SKM-1 treated with dmso at 0.1 percent for 144 hours (cell line): ENCODE data around the gene ZBTB5.
"Not testable (repeated sequence)": the region's sequence is repeated elsewhere in the genome, so short reads cannot be mapped to it uniquely, and the experiment has no call there.

Source experiments
- DNase-seq: peaks from one replicate; lab custom pipeline; 2025; ENCODE audit not compliant: unreplicated experiment; lab: John Stamatoyannopoulos, UW

The ZBTB5 gene

GRCh38 chr9:37486616-37487548 lies 21.6 kb upstream of the ZBTB5 start:
- DNase-seq, result no peak

DNA sequence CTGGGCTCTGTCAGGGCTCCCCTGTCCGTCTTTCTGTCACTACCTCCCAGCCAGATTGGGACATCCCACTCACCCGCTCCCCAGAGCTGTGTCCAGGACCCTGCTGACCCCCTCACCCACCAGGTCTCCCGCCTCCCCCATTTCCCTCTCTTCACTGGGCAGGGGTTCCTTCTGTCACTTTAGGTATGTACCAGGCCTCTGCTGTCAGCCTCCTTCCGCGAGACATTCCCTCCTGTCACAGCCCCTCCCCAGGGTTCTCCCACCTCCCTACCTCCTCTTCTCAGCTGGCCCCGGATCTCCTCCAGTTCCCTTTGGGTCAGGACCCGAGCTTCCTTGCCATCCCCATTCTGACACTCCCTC lies 21.0 kb upstream of the ZBTB5 start:
- DNase-seq, result no peak

GRCh38 chr9:37485389-37486255 lies 20.4 kb upstream of the ZBTB5 start, which contains the start of gene POLR1E:
POLR1E (plus strand) TSS chr9:37485948; CDS start chr9:37486048, 100 bp downstream.
- DNase-seq, result peak; percentile 92

GRCh38 chr9:37480759-37481158 lies 15.5 kb upstream of the ZBTB5 start:
- DNase-seq, result no peak

- DNase-seq, result not testable (repeated sequence)
These were observed 12.9 kb upstream of the ZBTB5 start for GRCh38 chr9:37477987-37478619.

DNA sequence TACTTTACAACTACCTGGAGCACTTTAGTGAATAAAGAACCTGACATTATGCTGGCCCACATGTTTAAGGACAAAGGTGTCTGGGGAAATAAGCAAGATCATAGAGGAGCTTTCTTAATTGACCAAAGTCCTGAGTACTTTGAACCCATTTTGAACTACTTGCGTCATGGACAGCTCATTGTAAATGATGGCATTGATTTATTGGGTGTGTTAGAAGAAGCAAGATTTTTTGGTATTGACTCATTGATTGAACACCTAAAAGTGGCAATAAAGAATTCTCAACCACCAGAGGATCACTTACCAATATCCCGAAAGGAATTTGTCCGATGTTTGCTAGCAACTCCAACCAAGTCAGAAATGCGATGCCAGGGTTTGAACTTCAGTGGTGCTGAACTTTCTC lies 12.2 kb upstream of the ZBTB5 start:
- not testable (repeated sequence) for DNase-seq

GRCh38 chr9:37476930-37477329 lies 11.7 kb upstream of the ZBTB5 start:
- DNase-seq, result no peak

GRCh38 chr9:37474438-37474837 lies 9.2 kb upstream of the ZBTB5 start:
- no peak for DNase-seq

GRCh38 chr9:37473982-37474381 lies 8.7 kb upstream of the ZBTB5 start:
- not testable (repeated sequence) for DNase-seq

- no peak for DNase-seq
These were observed 6.9 kb upstream of the ZBTB5 start for GRCh38 chr9:37471942-37472684.

DNA sequence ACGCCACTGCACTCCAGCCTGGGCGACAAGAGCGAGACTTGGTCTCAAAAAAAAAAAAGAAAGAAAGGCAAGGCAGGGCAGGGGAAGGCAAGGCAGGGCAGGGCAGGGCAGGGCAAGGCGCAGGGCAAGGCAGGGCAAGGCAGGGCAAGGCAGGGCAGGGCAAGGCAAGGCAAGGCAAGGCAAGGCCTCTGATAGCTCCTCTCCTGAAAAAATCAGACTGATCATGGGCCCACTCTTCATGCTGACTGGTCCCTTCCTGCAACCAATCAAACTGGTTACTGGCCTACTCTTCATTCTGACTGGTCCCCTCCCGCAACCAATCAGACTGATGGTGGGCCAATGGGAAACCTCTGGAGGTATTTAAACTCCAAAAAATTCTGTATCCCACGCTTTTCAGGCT lies 3.4 kb upstream of the ZBTB5 start:
- no peak for DNase-seq

- not testable (repeated sequence) for DNase-seq
These were observed 2.3 kb upstream of the ZBTB5 start for GRCh38 chr9:37467530-37467929.

DNA sequence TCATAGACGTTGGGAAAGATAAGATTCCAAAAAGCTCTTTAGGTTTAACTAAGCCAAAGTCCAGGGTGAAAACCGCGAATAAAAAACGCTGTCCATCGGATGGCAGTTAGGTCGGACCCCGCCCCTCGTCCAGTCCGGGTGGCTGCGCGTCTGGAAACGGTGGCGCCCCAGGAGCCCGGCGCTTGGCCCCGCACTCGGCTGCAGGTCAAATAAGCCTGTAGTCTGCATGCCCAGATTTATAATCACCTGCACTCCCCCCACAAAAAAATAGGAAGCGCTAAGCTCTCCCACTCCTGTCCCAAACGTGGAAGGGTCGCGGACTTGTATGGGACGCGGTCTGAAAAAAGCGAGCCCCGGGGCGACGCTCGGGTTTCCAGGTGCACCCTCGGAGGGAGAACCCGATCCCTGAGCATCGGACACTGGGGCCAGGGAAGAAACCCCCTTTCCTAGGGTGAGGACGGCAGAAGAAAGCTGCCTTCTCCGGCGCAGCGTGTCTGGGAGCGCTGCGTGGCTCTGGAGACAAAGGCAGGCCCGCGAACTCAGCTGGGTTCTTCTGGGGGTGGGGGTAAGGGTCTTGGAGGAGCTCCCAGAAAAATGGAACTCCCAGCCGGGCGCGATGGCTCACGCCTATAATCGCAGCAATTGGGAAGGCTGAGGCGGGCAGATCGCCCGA lies 923 bp upstream of the ZBTB5 start:
- DNase-seq, result peak; percentile 37

GRCh38 chr9:37464426-37465248 lies 613 bp downstream of the ZBTB5 start:
- peak; percentile 55 for DNase-seq

GRCh38 chr9:37464006-37464405 lies 1.2 kb downstream of the ZBTB5 start:
- no peak for DNase-seq

DNA sequence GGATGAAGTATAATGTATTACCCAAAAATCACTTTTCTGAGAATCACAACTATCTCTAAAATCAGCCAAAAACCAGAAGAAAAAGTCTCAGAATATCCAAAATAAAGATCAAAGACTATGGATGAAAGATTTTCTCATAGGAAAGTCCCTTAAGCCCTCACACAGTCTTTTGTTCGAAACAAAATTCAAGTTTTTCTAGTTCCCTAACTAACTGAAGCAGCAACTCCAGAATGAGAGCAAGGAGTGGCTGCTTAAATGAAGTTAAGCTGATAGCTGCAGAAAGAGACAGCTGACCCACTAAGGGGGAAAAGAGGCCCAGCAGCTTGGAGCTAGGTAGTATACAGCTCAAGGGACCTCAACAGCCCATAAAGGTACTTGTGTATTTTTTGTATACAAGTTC lies 8.4 kb downstream of the ZBTB5 start:
- DNase-seq, result no peak

DNA sequence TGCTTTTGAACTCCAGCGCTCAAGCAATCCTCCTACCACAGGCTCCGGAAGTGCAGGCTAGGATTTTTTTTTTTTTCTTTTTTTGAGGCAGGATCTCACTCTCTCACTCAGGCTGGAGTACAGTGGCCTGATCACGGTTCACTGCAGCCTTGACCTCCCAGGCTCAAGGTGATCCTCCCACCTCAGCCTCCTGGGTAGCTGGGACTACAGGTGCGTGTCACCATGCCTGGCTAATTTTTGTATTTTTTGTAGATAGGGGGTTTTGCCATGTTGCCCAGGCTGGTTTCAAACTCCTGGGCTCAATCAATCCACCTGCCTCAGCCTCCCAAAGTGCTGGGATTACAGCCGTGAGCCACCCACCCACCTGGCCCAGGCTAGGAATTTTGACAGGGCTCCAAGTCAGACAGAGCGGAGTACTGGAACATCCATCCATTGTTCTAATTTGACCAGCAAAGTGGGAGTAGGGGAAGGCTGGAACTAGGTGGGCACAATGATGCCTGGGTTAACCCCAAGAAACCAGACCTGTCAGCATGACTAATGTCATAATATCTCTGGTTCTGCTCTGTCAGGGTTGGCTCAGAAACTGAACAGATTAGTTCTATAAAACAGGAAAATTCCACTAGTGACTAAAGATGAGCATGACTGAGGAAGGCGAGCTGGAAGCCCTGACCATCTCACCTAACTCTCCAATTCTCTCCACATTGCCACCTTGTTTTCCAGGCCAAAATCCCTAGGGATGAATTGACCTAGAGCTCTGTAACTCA lies 9.2 kb downstream of the ZBTB5 start:
- no peak for DNase-seq

GRCh38 chr9:37454238-37454637 lies 11.0 kb downstream of the ZBTB5 start:
- no peak for DNase-seq

DNA sequence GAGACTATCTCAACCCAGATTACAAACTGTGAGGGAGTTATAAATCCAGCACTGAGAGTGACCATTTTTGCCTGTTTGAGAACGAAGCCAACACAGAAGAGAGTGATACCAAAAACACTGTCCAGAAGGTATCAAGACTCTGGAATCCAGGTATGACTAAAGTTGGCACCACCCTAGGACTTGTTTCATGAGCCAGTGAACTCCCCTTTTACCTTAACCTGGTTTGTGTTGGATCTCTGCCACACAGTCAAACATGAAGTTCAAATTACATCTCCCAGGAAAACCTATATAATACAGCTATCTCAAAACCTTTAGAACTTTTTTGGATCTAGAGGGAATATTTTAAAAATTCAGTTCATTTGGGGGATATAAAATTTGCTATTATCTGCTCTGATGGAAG lies 11.4 kb downstream of the ZBTB5 start:
- no peak for DNase-seq
